Right renal cortex interstitium (tissue), 3 donors: ENCODE measurements around the gene XYLT1. TPM values are rescaled to one million over a fixed set of nuclear protein-coding genes. Genes with fewer than 3 reads are reported as not detected.
"Not testable (repeated sequence)": the region's sequence is repeated elsewhere in the genome, so short reads cannot be mapped to it uniquely, and the experiment has no call there.

Experiments used
- DNase-seq, 3 donors: peaks; one replicate each; pipeline ENCODE4 v3.0.0-alpha.2; 2013; ENCODE audit warnings: low read depth in 3 of 3, low spot score in 2 of 3
- polyA plus RNA-seq, 3 donors: library from polyadenylated mRNA; unstranded; fragments of 120-200 nt; gene quantifications; one replicate each; pipeline ENCODE4 v1.2.1, GENCODE V29; 2013; ENCODE audit not compliant: insufficient read length in 3 of 3

The XYLT1 gene
- polyA plus RNA-seq, 3 donors: 7.4 to 8.5 (median 8.1) TPM

GRCh38 chr16:17313793-17314547 is 156.8 kb downstream of the XYLT1 start:
- no peak for DNase-seq

DNA sequence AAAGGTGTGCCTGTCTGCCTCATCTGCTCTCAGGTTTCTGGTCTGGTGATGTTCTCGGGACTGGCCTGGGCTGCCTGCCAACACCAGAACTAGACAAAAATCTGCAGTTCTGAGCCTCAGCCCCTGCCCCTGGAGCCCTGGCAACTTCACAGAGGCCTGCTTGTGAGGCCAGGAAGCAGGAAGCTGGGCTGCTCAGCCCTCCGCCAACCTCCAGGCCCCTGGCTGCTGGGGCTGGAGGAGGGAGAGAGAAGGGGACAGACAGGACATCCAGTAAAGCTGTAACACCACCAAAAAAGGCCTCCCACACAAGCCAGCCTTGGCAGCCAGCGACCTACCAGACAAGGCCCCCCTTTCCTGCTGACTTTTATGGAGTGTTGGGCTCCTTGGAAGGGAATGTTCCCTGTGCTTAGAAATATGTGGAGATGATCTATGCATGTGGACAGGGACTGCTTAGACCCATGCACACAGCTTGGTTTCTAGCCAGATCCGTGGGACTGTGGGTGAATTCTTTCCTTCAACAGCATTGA is 157.6 kb downstream of the XYLT1 start:
- DNase-seq: no peak

DNA sequence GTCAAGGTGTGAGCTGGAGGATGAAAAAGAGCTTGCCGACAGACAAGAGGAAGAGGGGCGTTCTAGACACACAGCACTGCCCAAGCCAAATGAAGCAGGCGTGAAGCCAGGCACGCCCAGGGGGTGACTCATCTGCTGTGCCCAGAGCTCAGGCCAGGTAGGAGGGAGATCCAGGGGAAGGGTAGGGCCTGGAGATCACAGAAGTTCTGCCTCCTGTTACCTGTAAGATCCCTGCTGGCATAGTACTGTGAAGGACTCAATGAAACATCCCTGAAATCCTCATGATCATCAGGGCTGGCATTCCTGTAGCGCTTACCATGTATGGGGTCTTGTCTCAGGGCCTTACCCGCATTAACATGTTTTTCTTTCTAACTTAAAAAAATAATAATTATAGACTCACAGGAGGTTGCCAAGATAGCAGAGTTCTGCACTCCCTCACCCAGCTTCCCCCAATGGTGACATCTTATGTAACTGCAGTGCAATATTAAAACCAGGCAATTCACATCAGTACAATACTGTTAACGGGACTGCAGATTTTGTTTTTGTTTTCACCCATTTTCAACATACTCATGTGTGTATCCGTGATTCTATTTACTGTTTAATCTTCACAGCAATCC is 158.6 kb downstream of the XYLT1 start:
- DNase-seq: no peak

- DNase-seq: no peak
These were observed 159.2 kb downstream of the XYLT1 start for GRCh38 chr16:17311333-17312093.

DNA sequence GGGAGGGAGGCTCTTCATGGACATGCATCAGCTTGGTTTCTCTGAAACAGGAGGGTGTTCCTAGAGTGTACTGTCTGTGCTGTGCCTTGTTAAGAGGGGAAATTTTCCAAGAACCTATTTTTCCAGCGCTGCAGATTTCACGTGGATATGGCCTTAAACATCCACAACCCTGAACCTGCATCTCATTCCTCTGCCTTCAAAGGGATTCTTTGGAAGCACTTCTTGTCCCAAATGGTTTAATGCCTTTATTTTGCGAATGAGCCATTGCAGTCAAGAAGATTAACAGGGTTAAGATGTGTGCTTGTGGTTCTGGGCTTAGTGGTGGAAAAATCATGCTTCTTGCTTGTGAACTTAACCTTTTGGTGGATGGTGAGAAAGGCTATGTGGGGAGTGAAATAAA is 161.2 kb downstream of the XYLT1 start:
- no peak for DNase-seq

GRCh38 chr16:17308186-17308585 is 162.6 kb downstream of the XYLT1 start:
- DNase-seq: no peak

GRCh38 chr16:17307504-17307903 is 163.3 kb downstream of the XYLT1 start:
- DNase-seq: no peak

DNA sequence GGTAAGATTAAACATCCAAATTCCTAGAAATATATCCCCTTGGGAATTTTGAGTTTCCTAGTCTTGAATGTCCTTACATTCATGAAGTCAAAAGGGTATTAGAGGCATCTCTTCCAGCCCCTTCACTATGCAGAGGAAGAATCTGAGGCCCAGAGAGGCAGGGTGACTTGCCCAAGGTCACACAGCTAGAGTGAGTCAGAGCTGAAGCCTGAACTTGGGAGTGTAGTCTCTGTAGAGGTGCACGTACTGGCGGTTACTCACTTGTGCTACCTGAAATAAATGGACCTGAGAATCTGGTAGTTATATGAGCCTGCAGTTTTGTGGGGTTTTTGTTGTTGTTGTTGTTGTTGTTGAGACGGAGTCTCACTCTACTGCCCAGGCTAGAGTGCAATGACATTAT is 164.0 kb downstream of the XYLT1 start:
- no peak for DNase-seq

- not testable (repeated sequence) for DNase-seq
These were observed 164.5 kb downstream of the XYLT1 start for GRCh38 chr16:17306211-17306610.

DNA sequence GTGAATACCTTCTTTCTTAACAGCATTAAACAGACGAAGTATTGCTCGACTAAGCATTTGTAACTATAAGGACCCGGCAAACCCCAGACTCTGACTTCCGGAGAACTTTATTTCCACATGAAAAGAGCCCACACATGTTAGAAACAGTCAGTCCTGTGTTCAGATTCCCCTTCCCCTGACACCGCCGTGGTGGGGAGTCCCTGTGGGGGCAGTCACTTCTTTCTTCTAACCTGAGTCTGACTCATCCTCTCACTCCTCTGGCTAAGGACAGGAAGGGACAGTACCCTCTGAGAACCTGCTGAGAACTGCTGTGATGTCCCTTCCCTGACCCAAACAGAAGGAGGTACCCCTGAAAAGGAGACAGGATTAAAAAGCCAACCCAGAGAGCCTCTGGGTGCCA is 165.1 kb downstream of the XYLT1 start:
- no peak for DNase-seq

DNA sequence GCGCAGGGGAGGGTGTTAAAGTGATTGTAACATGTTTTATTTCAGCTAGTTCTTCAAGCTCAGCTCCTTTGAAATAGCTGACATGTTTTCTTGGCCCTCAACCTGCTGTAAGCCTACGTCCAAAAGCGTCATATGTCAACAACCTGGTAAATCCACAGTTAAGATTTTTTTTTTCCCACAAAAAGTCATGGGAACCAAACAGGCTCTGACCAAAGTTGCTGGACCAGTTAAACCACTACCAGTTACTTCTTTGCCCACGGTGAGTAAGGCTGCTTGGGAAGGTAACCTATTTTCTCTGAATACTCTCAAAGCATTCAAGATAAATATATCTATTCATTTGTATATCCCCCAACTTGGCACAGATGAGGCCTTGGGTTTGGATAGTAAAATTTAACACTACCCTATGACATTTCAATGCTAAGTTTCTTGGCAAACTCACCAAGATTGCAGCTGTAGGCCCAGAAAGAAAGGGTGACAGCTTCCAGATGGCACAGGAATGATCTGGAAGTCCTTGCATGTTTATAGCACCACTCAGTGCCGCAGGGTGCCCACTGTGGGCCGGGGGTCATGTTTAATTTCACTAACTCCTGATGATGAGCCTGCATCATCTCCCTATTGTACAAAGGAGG is 166.2 kb downstream of the XYLT1 start:
- peak in 1 of 3 donors; percentile 36 for DNase-seq

GRCh38 chr16:17304106-17304490 is 166.7 kb downstream of the XYLT1 start:
- DNase-seq: no peak

GRCh38 chr16:17303101-17303500 is 167.7 kb downstream of the XYLT1 start:
- DNase-seq: no peak

GRCh38 chr16:17302620-17303019 is 168.1 kb downstream of the XYLT1 start:
- no peak for DNase-seq

DNA sequence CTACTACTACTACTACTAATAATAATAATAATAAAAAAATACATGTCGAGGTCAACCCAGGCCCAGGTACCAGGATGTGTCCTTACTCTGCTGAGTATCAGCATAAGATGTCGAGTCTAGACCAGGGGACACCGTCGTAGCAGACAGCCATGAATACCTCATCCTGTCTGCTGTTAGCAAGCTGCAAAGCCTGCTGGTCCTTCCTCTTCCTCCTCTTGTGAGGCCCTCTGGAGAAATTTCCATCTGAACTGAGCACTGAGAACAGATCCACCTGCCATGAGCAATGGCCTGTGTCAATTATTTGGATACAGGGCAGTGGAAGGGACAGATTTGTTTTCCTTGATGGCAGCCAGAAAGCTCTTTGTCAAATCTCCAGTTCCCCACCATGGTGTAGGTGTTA is 168.5 kb downstream of the XYLT1 start:
- no peak for DNase-seq

DNA sequence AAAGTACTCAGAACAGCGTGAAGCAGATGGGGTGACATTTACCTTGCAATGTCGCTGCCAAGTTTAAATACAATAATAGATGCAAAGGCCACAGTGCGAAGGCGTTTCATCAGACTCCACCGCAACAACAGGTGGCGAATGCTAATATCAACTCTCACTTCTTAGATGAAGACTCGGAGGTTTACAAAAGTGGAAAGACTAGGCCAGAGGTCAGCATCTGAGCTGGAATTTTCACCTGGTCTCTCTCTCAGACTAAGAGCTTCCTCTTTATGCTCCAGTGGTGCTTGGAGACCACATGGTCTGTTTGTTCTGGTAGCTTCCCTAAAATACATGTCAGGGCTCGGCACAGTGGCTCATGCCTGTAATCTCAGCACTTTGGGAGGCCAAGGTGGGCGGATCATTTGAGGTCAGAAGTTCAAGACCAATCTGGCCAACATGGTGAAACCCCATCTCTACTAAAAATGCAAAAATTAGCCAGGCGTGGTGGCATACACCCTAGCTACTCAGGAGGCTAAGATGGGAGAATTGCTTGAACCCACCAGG is 169.1 kb downstream of the XYLT1 start:
- DNase-seq: no peak

GRCh38 chr16:17301184-17301583 is 169.6 kb downstream of the XYLT1 start:
- no peak for DNase-seq

GRCh38 chr16:17299790-17300189 is 171.0 kb downstream of the XYLT1 start:
- DNase-seq: no peak

DNA sequence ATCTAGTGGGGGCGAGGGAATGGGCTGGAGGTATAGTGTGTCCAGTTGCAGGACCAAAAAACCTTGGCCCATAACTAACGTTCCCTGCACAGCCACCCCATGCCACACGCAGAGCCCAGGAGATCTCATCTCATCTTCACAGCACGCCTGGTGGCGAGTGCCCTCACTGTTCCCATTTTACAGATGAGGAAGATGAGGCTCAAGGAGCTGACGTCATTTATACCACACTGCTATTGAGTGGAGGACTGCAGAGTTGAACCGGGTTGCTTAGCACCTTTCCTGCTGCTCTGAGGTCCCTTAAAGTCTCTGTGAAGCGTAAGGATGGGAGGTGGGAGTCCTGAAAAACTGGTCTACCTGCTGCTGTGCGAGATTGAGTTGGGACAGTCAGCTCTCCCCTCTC is 172.5 kb downstream of the XYLT1 start:
- no peak for DNase-seq

DNA sequence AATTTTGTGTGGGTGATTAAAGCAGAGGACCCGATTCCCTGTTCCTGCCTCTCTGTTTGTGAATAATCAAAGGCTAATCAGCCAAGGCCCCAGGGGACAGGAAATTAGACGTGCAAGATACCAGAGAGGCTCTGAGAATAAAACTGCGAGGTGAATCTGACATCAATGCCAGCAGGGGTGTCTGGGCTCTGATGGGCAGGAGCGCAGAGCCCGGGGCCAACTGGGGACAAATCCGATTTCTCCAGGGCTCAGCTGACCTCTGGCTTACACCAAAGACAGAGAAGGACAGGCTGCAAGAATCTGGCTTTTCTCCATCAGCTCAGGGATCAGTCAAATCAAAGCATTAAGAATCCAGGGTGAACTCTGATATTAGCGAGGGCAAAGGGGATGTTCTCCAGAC is 174.3 kb downstream of the XYLT1 start:
- no peak for DNase-seq

DNA sequence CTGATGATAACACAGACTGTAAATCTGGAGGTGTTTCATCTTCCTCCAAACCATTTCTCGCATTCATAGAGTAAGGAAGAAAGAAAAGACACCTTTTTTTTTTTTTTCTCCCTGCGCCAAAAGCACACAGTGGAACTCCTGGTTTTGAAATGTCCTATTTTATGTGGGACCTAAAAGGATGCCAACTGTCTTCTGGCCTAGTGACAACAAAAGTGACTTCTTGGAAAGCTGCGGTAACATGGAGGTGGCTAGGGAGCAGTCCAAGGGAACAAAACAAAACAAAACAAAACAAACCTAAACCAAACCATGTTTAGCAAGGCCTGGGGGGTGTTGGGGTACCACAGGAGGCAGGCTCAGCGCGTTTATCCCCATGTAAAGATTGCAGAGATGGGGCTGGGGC is 174.8 kb downstream of the XYLT1 start:
- no peak for DNase-seq
